Measurements from ENCODE around the gene C17orf75.
"Not testable (repeated sequence)": the region's sequence is repeated elsewhere in the genome, so short reads cannot be mapped to it uniquely, and the experiment has no call there.

Gene C17orf75

GRCh38 chr17:32341857-32342602, at the start of gene C17orf75:
C17orf75 (minus strand) TSS chr17:32342173; CDS start chr17:32342139, 34 bp downstream.
- DNase-seq = peak; percentile 77

DNA sequence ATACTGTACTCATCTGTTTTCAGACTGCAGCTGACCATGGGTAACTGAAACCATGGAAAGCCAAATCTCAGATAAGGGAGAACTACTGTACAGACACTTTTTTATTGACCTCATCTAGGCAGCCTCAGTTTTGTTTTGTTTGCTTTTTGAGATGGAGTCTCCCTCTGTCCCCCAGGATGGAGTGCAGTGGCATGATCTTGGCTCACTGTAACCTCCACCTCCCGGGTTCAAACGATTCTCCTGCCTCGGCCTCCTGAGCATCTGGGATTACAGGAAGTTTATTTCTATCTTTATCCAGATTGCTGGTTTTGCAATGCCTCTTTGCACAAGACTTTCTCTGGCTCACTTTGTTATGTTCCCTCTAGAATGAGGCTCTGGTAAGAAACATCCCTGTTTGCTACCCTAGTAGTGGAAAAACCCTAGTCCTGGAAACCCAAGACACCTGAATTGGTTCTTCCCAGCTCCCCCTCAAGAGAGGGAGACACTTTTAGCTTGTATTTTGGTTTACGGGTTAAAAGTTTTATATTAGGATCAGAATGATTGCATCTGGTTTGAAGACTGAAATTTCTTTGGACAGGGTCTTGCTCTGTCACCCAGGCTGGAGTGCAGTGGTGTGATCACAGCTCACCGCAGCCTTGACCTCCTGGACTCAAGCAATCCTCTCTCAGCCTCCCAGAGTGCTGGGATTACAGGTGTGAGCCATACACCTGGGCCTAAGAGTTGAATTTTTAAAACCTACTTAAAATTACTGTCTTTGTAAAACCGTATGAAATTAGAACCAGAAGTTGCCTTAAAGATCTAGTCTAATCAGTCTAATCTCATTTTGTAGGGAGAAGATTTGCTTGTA, 46.9 kb upstream of the C17orf75 start:
- DNase-seq = no peak

GRCh38 chr17:32388128-32388527, 46.2 kb upstream of the C17orf75 start:
- DNase-seq = not testable (repeated sequence)

DNA sequence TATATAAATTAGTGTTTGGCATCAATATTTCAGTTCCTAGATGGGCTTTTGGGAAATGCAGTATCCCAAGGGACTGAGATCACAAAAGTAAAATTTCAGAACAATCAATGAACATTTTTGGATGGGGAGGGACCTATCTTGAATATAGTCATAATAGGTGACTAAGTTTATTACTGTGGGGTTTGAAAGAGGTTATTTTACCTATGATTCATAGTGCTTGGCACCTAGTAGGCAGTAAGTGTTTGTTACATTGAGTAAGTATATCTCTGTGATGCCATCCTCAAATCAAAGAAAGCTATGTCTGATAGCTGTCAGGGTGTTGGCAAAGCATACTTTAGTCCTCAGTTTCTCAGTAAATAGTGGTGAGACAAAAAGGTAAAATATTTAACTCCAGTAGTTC, 44.9 kb upstream of the C17orf75 start:
- DNase-seq = no peak

DNA sequence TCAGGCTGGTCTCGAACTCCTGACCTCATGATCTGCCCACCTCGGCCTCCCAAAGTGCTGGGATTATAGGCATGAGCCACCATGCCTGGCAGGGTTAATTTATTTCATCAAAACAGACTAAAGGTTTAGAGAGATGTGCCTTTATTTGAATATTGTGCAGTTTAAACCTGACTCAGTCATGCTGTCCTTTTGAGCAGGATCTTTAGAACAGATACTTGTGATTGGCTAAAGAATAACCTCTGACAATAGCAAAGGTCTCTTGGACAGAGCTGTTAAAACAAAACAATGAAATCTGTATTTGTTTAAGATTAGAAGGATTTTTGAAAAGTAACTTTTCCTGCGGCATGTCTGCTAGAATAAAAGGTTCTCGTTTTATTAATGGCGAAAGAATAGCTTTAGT, 44.0 kb upstream of the C17orf75 start:
- no peak for DNase-seq

GRCh38 chr17:32385121-32385520, 43.1 kb upstream of the C17orf75 start:
- no peak for DNase-seq

- DNase-seq = no peak
Observed at GRCh38 chr17:32383926-32384434, 42.0 kb upstream of the C17orf75 start.

GRCh38 chr17:32382526-32383223, 40.7 kb upstream of the C17orf75 start:
- no peak for DNase-seq

DNA sequence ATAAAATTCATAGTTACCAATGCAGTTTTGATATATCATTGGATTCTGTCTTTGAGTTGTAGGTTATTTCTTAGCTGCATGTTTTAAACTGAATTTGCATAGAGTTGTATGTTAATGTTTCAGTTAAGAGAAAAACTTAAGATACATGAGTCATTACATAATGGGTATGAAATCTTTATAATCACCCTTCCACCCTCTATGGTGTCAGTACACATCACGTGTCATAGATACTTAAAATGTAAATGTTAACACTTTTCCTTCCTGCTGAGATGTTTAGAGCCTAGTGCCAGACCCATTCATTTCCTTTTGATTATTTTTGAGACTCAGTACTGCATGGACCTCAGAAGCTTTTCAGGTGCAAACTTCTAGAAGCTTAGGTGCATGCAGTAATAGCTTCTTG, 28.5 kb upstream of the C17orf75 start:
- no peak for DNase-seq

GRCh38 chr17:32361270-32361669, 19.3 kb upstream of the C17orf75 start:
- no peak for DNase-seq

- no peak for DNase-seq
Observed at GRCh38 chr17:32357615-32358014, 15.6 kb upstream of the C17orf75 start.

GRCh38 chr17:32356750-32357149, 14.8 kb upstream of the C17orf75 start:
- DNase-seq = no peak

GRCh38 chr17:32356378-32356743, 14.4 kb upstream of the C17orf75 start:
- no peak for DNase-seq

DNA sequence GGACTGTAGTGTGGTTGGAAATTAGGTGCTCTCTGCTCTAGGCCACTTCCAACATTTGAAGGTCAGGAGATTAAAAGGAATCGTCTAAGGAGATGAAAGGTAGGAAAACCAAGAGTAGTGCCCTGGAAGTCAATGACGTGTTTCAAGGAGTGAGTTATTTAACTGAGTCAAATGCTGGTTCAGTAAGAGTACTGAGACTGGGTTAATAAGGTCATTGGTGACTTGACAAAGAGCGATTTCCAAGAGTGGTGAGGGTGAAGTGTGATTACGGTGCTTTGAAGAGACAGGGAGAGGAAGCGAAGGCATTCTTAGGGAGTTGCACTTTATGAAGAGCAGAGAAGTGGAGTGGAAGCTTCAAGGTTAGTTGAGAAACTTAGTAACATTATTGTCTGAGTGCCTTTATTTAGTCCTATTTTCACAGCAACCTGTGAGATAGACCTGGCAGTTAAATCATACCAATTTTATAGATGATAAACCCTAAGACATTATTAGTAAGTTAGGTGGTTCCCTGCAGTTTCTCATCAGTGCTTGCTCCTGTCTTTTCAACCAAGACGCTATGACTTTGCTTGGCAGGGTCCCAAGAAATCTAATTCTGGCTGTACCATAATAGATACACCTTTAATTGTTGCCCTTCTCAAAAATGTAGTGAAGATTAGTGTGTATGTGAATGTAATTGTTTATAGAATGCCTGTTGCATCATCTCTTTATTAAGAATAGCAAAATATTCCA, 13.8 kb upstream of the C17orf75 start:
- no peak for DNase-seq

DNA sequence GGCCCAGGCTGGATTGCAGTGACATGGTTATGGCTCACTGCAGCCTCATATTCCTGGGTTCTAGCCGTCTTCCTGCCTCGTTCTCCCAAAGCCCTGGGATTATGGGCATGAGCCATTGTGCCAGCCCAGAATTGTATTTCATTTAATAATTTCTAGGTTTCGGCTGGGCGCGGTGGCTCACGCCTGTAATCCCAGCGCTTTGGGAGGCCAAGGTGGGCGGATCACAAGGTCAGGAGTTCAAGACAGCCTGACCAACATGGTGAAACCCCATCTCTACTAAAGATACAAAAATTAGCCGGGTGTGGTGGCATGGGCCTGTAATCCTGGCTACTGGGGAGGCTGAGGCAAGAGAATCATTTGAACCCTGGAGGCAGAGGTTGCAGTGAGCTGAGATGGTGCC, 10.8 kb upstream of the C17orf75 start:
- DNase-seq = not testable (repeated sequence)

DNA sequence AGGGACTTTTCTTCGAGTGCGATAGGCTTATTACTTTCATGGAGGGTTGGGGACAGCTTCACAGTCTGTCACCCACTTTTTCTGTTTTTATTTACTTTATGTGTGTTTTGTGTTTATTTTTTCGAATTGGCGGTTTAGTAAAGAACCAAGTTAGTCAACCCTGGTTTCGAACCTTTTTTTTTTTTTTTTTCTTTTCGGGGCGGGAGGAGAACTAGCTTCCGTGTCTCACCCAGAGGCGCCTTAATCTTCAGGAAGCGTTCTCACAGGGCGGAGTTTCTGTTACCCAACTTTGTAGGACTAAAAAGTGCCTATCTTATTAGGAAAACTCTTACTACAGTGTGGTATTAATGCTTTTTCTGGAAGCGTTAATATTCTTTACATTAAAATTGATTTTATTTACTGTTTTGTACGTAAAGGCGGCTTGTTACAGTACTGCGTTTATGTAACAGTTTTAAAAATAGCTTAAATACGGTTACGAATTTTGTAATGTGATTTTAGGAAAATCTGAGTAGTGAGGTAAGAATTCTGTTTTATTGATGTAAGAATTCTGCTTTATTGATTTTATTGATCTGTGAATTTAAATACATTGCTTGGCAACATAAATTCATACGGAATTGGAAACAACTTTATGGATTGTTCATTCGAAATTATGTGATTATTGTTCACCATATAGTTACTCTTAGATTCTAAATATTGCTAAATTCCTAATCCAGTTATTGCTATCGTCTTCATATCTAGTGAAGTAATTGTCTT, 8.9 kb upstream of the C17orf75 start:
- DNase-seq = peak; percentile 23 to 25

- peak; percentile 93 for DNase-seq
Observed at GRCh38 chr17:32349854-32350665, 8.1 kb upstream of the C17orf75 start, which contains the start of gene ZNF207. ZNF207 (plus strand) TSS chr17:32350157; CDS start chr17:32350286, 129 bp downstream.

- no peak for DNase-seq
Observed at GRCh38 chr17:32349503-32349853, 7.5 kb upstream of the C17orf75 start.

GRCh38 chr17:32348483-32348800, 6.5 kb upstream of the C17orf75 start:
- DNase-seq = no peak

DNA sequence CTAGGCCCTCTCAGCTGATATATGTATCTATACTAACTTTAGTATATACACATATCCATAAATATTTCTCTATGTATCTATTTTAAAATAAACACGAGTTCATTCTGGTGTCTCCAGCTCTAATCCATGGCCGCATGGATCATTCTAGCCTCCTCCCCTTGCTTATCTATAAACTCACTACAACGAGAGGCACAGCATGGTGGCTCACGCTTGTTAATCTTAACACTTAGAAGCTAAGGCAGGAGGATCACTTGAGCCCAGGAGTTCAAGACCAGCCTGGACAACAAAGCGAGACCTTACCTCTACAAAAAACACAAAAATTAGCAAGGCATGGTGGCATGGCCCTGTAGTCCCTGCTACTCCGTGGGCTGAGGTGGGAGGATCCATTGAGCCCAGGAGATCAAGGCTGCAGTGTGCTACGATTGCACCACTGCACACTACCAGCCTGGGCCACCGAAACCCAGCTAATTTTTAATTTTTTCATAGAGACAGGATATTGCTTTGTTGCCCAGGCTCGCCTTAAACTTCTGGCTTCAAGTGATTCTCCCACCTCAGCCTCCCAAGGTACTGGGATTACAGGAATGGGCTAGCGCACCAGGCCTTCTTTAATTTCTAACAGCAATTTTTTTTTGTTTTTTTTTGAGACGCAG, 4.1 kb upstream of the C17orf75 start:
- DNase-seq = no peak

Data from activated CD4-positive, alpha-beta T cell treated with anti-CD3 and anti-CD28 coated beads, Interleukin-2, amount 50 U/mL, for 4 hours (primary cell).